ENCODE results near the gene BLCAP. TPM values are rescaled to one million over a fixed set of nuclear protein-coding genes. Genes with fewer than 3 reads are reported as not detected.

BLCAP gene
- total and polyA plus RNA-seq, 4 donors, result 12.6 to 72.0 (median 49.2) TPM

DNA sequence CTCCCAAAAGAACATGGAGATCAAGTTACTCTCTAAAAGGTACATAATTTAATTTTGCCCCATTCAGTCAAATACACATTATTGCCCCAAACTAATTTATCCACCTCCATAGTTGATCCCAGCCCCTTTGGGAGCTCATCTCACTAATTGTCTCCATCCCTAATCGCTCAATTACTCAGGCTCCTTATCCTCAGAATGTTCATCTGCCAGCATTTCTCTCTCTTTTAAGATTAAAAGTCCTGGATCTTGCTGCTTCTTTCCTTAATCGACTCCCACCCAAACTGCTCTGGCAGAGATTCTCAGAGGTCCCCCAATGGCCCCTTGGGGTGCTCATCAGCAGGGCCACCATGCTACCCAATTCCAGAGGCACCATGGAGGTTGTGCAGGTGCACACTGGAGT lies 25.0 kb downstream of the BLCAP start:
- WGBS, result 91% methylated on average over 2 of the region's 2 CpGs
- no peak overlapping the region for H3K27ac ChIP-seq (ENCODE audit: low read depth in 1 of 2, low read length in 2 of 2)
- H3K4me3 ChIP-seq (ENCODE audit: low read depth in 1 of 3, low read length in 3 of 3), result no peak overlapping the region
- H3K27me3 ChIP-seq (ENCODE audit: control insufficient read depth in 4 of 4, insufficient read depth in 4 of 4, low read length in 3 of 4), result no peaks in the 10 kb centered on the region
- DNase-seq (ENCODE audit: low spot score), result no peak
- H3K9ac ChIP-seq (ENCODE audit: low read depth in 1 of 2, low read length in 2 of 2), result no peak overlapping the region
- H3K9me3 ChIP-seq (ENCODE audit: control insufficient read depth in 4 of 4, low read length in 3 of 4), result no peaks in the 10 kb centered on the region
- H3K4me1 ChIP-seq (ENCODE audit: control insufficient read depth in 4 of 4, insufficient read depth in 4 of 4, low read length in 3 of 4), result peaks cover 6 to 22% (median 17%) of the 10 kb centered on the region in 4 donors
- H3K36me3 ChIP-seq (ENCODE audit: control insufficient read depth in 4 of 4, insufficient read depth in 3 of 4, low read depth in 1 of 4, low read length in 3 of 4), result no peaks in the 10 kb centered on the region
- TF ChIP-seq GABPA (IDR thresholded peaks at IDR 0.05 in 1 of 2, conservative IDR thresholded peaks at IDR 0.05 in 1 of 2), result no peak
- TF ChIP-seq, protein P1, sequence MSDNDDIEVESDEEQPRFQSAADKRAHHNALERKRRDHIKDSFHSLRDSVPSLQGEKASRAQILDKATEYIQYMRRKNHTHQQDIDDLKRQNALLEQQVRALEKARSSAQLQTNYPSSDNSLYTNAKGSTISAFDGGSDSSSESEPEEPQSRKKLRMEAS (IDR thresholded peaks at IDR 0.05), result no peak
- TF ChIP-seq HNF4G (IDR thresholded peaks at IDR 0.05), result no peak
- TF ChIP-seq YY1 (IDR thresholded peaks at IDR 0.05), result no peak
- TF ChIP-seq, protein P2, sequence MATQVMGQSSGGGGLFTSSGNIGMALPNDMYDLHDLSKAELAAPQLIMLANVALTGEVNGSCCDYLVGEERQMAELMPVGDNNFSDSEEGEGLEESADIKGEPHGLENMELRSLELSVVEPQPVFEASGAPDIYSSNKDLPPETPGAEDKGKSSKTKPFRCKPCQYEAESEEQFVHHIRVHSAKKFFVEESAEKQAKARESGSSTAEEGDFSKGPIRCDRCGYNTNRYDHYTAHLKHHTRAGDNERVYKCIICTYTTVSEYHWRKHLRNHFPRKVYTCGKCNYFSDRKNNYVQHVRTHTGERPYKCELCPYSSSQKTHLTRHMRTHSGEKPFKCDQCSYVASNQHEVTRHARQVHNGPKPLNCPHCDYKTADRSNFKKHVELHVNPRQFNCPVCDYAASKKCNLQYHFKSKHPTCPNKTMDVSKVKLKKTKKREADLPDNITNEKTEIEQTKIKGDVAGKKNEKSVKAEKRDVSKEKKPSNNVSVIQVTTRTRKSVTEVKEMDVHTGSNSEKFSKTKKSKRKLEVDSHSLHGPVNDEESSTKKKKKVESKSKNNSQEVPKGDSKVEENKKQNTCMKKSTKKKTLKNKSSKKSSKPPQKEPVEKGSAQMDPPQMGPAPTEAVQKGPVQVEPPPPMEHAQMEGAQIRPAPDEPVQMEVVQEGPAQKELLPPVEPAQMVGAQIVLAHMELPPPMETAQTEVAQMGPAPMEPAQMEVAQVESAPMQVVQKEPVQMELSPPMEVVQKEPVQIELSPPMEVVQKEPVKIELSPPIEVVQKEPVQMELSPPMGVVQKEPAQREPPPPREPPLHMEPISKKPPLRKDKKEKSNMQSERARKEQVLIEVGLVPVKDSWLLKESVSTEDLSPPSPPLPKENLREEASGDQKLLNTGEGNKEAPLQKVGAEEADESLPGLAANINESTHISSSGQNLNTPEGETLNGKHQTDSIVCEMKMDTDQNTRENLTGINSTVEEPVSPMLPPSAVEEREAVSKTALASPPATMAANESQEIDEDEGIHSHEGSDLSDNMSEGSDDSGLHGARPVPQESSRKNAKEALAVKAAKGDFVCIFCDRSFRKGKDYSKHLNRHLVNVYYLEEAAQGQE (IDR thresholded peaks at IDR 0.05), result no peak
- no peak for TF ChIP-seq TAF1 (conservative IDR thresholded peaks at IDR 0.05)
- TF ChIP-seq FOXA2 (IDR thresholded peaks at IDR 0.05), result no peak
- TF ChIP-seq, protein P3, sequence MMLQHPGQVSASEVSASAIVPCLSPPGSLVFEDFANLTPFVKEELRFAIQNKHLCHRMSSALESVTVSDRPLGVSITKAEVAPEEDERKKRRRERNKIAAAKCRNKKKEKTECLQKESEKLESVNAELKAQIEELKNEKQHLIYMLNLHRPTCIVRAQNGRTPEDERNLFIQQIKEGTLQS (IDR thresholded peaks at IDR 0.05), result no peak
- TF ChIP-seq, protein P4, sequence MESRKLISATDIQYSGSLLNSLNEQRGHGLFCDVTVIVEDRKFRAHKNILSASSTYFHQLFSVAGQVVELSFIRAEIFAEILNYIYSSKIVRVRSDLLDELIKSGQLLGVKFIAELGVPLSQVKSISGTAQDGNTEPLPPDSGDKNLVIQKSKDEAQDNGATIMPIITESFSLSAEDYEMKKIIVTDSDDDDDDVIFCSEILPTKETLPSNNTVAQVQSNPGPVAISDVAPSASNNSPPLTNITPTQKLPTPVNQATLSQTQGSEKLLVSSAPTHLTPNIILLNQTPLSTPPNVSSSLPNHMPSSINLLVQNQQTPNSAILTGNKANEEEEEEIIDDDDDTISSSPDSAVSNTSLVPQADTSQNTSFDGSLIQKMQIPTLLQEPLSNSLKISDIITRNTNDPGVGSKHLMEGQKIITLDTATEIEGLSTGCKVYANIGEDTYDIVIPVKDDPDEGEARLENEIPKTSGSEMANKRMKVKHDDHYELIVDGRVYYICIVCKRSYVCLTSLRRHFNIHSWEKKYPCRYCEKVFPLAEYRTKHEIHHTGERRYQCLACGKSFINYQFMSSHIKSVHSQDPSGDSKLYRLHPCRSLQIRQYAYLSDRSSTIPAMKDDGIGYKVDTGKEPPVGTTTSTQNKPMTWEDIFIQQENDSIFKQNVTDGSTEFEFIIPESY (IDR thresholded peaks at IDR 0.05), result no peak
- TF ChIP-seq RAD21 (IDR thresholded peaks at IDR 0.05), result no peak
- TF ChIP-seq, protein P5, sequence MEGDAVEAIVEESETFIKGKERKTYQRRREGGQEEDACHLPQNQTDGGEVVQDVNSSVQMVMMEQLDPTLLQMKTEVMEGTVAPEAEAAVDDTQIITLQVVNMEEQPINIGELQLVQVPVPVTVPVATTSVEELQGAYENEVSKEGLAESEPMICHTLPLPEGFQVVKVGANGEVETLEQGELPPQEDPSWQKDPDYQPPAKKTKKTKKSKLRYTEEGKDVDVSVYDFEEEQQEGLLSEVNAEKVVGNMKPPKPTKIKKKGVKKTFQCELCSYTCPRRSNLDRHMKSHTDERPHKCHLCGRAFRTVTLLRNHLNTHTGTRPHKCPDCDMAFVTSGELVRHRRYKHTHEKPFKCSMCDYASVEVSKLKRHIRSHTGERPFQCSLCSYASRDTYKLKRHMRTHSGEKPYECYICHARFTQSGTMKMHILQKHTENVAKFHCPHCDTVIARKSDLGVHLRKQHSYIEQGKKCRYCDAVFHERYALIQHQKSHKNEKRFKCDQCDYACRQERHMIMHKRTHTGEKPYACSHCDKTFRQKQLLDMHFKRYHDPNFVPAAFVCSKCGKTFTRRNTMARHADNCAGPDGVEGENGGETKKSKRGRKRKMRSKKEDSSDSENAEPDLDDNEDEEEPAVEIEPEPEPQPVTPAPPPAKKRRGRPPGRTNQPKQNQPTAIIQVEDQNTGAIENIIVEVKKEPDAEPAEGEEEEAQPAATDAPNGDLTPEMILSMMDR (IDR thresholded peaks at IDR 0.05; ENCODE audit: low read depth, low read length, missing input control), result no peak

DNA sequence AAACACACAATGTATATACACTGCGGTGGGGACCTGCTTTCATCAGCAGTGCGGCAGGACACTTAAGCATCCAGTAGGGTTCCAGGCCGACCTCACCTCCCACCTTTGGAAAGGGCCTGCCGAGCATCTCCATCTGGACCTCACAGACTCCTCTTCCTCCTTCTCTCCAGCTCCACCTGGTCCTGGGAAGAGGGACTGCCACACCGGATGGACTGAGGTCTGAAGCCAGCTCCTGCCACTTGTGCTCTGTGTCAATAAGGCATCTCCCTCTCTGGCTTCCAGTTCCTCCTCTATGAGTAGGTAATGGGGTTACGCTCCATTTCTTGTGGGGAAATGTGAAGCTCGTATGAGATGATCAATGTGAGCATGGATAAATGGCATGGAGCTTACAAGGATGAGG lies 25.7 kb downstream of the BLCAP start:
- no peak for DNase-seq (ENCODE audit: low spot score)
- no peak overlapping the region for H3K27ac ChIP-seq (ENCODE audit: low read depth in 1 of 2, low read length in 2 of 2)
- peaks cover 2 to 17% (median 13%) of the 10 kb centered on the region in 4 donors for H3K4me1 ChIP-seq (ENCODE audit: control insufficient read depth in 4 of 4, insufficient read depth in 4 of 4, low read length in 3 of 4)
- H3K36me3 ChIP-seq (ENCODE audit: control insufficient read depth in 4 of 4, insufficient read depth in 3 of 4, low read depth in 1 of 4, low read length in 3 of 4), result no peaks in the 10 kb centered on the region
- 88% methylated on average over 7 of the region's 7 CpGs for WGBS
- no peaks in the 10 kb centered on the region for H3K27me3 ChIP-seq (ENCODE audit: control insufficient read depth in 4 of 4, insufficient read depth in 4 of 4, low read length in 3 of 4)
- no peaks in the 10 kb centered on the region for H3K9me3 ChIP-seq (ENCODE audit: control insufficient read depth in 4 of 4, low read length in 3 of 4)
- no peak overlapping the region for H3K9ac ChIP-seq (ENCODE audit: low read depth in 1 of 2, low read length in 2 of 2)
- no peak overlapping the region for H3K4me3 ChIP-seq (ENCODE audit: low read depth in 1 of 3, low read length in 3 of 3)
- no peak for TF ChIP-seq EGR1 (IDR thresholded peaks at IDR 0.05; ENCODE audit: low read depth in 2 of 2)
- TF ChIP-seq SP1 (IDR thresholded peaks at IDR 0.05), result no peak
- no peak for TF ChIP-seq HNF4A (conservative IDR thresholded peaks at IDR 0.05)
- TF ChIP-seq, protein P3 (IDR thresholded peaks at IDR 0.05), result no peak
- TF ChIP-seq, protein P2 (IDR thresholded peaks at IDR 0.05), result no peak
- no peak for TF ChIP-seq NR2F2 (IDR thresholded peaks at IDR 0.05)
- no peak for TF ChIP-seq HNF4G (IDR thresholded peaks at IDR 0.05)
- TF ChIP-seq RAD21 (IDR thresholded peaks at IDR 0.05), result no peak
- no peak for TF ChIP-seq GABPA (IDR thresholded peaks at IDR 0.05 in 1 of 2, conservative IDR thresholded peaks at IDR 0.05 in 1 of 2)
- TF ChIP-seq YY1 (IDR thresholded peaks at IDR 0.05), result no peak
- no peak for TF ChIP-seq FOXA1 (IDR thresholded peaks at IDR 0.05)
- TF ChIP-seq, protein P4 (IDR thresholded peaks at IDR 0.05), result no peak
- TF ChIP-seq JUND (IDR thresholded peaks at IDR 0.05), result no peak
- no peak for TF ChIP-seq TAF1 (conservative IDR thresholded peaks at IDR 0.05)

Data from liver (tissue), 9 donors.